Stimulated activated naive CD8-positive, alpha-beta T cell treated with anti-CD3 and anti-CD28 coated beads, Interleukin-15, Interleukin-2, amounts not matched to agents 100 U/mL and 50 U/mL, for 24 hours (primary cell): ENCODE results near the gene GFRA4.
A peak's percentile ranks its signal among the peaks of the same experiment; 100 is the strongest.

Experiments used
- ATAC-seq: fragments of 150-1000 bp; cut with Tn5 transposase; one replicate; pipeline ENCODE4 v1.10.0; 2021
- DNase-seq: peaks from one replicate; pipeline ENCODE4 v3.0.0; 2021

The GFRA4 gene

GRCh38 chr20:3663031-3663701 is at the start of gene GFRA4:
Gene GFRA4, minus strand, starts transcription at chr20:3663399. Its CDS starts 0 bp downstream, at chr20:3663399.
- no peak for DNase-seq
- ATAC-seq: no peak

GRCh38 chr20:3712279-3712873 is 49.2 kb upstream of the GFRA4 start, which contains the start of gene SIGLEC1:
Gene SIGLEC1, minus strand, starts transcription at chr20:3712600. Its CDS starts 5,472 bp downstream, at chr20:3707128.
- ATAC-seq (no peak), DNase-seq (no peak)

- ATAC-seq (no peak), DNase-seq (no peak)
Observed at GRCh38 chr20:3711484-3711941, 48.3 kb upstream of the GFRA4 start.

GRCh38 chr20:3710703-3711483 is 47.7 kb upstream of the GFRA4 start:
- peak; percentile 90 for DNase-seq
- peak; percentile 68 for ATAC-seq

GRCh38 chr20:3710011-3710466 is 46.8 kb upstream of the GFRA4 start:
- ATAC-seq: no peak
- DNase-seq: no peak

- DNase-seq (no peak), ATAC-seq (no peak)
Observed at GRCh38 chr20:3707508-3707899, 44.3 kb upstream of the GFRA4 start.

- DNase-seq: no peak
- ATAC-seq: no peak
Observed at GRCh38 chr20:3706774-3707507, 43.7 kb upstream of the GFRA4 start.

- ATAC-seq (no peak), DNase-seq (no peak)
Observed at GRCh38 chr20:3705970-3706739, 43.0 kb upstream of the GFRA4 start.

GRCh38 chr20:3705491-3705969 is 42.3 kb upstream of the GFRA4 start:
- DNase-seq (no peak), ATAC-seq (no peak)

GRCh38 chr20:3704087-3704486 is 40.9 kb upstream of the GFRA4 start:
- ATAC-seq (no peak), DNase-seq (no peak)

- no peak for ATAC-seq
- DNase-seq: no peak
Observed at GRCh38 chr20:3702611-3703391, 39.6 kb upstream of the GFRA4 start.

GRCh38 chr20:3701061-3701998 is 38.1 kb upstream of the GFRA4 start:
- no peak for ATAC-seq
- no peak for DNase-seq

GRCh38 chr20:3699037-3699436 is 35.8 kb upstream of the GFRA4 start:
- DNase-seq (no peak), ATAC-seq (no peak)

- no peak for ATAC-seq
- no peak for DNase-seq
Observed at GRCh38 chr20:3698591-3699001, 35.4 kb upstream of the GFRA4 start.

GRCh38 chr20:3697588-3698305 is 34.5 kb upstream of the GFRA4 start:
- no peak for ATAC-seq
- DNase-seq: no peak

- ATAC-seq: no peak
- no peak for DNase-seq
Observed at GRCh38 chr20:3696745-3697587, 33.8 kb upstream of the GFRA4 start.

GRCh38 chr20:3696200-3696599 is 33.0 kb upstream of the GFRA4 start:
- DNase-seq (no peak), ATAC-seq (no peak)

GRCh38 chr20:3694864-3695263 is 31.7 kb upstream of the GFRA4 start:
- ATAC-seq: no peak
- DNase-seq: no peak
